GM21825 (cell line): ENCODE data around the gene SFTPB.
"Not testable (repeated sequence)": the region's sequence is repeated elsewhere in the genome, so short reads cannot be mapped to it uniquely, and the experiment has no call there.

ENCODE experiments used
- ATAC-seq: cut with Tn5 transposase; IDR thresholded peaks from one replicate; pipeline ENCODE4 v1.9.1; 2021; ENCODE audit warnings: mild to moderate bottlenecking, moderate library complexity; ENCODE audit not compliant: unreplicated experiment

The SFTPB gene

GRCh38 chr2:85668009-85668856 is at the start of gene SFTPB:
SFTPB (minus strand) TSS chr2:85668199; CDS start chr2:85668183, 16 bp downstream.
- ATAC-seq, result no peak

DNA sequence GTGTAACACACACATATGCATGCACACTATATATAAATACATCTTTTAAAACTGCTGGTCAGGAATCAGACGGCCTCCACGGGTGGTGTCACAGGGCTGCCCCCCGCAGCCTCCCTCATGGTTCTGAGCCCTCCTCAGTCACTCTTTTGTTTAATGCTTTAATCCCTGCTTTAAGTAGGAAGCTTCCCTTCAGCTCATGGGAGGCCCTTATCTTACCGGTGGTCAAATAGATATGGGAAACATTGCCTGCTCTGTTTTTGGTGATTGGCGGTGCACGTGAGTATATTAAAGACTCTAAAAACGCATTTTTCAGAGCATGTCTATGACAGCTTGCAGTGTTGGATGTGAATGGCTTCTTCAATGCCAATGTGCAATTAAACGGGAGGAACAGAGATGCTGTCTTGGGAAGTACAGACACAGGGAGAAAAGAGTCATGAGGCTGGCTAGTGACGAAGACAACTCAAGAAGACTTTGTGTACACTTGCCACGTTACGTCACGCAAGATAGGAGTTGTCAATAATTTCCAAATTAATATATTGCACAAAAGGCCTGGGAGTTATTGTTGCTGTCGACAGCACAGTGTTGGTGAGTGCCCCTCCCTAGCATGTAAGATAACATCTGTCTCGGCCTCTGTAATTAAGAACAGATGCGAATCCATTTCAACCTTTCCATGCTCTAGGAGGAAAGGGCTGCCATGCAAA is 49.5 kb upstream of the SFTPB start:
- no peak for ATAC-seq

DNA sequence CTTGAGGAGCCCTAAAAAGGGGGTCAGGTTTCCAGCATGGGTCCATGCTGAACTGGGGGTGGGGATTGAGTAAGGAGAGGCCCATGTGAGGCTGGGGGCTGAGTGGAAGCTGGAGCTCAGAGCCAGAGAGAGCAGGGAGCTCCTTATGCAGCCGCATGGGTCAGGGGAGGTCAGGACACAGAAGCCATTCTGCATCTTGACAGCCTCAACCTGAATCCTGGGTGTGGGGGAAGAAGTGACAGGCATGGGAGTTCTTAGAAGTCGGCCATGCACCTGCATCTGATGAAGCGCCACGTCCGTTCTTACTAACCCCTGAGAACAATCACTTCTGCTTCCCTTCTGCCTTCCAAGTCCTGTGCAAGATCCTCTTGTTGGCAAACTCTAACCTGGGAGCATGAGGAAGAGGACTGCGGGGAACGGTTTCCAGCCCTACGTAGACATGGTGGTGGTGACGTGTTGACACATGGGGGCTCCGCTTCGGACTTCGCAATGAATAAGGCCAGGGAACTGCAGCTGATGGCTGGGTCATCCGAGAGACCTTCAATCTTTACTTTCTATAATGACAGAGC is 48.4 kb upstream of the SFTPB start:
- ATAC-seq, result no peak

GRCh38 chr2:85714841-85715240 is 46.8 kb upstream of the SFTPB start:
- no peak for ATAC-seq

DNA sequence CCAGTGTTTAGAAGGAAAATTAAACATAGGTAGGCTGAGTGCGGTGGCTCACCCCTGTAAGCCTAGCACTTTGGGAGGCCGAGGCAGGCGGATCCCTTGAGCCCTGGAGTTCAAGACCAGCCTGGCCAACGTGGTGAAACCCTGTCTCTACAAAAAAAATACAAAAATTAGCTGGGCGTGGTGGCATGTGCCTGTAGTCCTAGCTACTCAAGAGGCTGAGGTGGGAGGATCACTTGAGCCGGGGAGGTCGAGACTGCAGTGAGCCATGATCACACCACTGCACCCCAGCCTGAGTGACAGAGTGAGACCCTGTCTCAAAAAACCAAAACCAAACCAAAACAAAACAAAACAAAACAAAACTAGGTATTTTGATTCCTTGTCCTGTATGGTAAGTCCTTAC is 46.4 kb upstream of the SFTPB start:
- ATAC-seq, result not testable (repeated sequence)

DNA sequence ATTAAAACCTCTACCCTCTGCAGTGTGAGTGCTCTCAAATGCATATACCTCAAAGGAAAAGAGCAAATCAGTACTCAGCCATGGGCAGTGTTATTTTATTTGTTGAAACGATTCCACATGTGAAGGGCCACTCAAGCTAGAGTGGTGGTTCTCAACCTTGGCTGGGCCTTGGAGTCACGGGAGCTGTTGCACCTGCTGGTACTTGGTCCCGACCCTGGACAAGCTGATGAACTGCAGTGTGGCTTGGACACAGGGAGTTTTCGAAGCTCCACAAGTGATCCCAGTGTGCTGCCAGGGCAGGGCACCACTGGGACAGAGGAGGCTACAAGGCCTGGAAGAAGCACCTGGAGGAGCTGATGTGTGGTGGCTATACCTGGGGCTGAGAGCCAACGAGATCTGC is 45.8 kb upstream of the SFTPB start:
- no peak for ATAC-seq

DNA sequence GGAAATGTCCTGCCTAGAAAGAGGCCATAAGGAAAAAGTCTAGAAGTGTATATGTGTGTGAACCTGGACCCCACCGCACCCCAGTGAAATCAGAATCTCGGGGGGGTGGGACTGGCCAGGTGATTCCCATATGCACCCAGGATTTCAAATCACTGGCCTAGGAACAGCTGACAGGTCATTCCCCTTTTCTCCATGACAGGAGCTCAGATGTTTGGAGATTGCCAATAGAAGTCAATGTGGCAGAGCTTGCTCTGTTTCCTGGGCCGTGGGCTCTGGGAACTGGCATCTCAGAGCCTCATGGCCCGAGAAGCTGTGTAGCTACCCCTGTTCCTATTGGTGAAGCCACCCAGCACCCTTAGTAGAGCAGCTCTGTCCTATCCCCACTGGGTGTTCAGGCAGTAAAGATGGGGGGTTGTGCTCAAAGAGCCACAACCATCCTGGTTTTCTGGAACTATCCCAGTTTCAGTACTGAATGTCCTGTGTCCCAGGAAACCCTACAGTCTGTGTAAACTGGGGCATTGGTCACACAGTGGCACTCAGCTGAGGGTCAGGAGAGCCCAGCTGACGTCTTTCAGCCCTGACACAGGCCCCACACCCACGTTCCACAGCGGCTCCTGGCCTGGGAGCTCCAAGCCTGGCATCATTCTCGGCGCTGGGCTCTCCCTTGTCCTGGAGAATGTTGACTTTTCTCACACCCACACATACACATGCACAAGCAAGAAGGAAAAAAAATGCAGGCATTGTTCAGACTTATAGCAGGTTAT is 45.0 kb upstream of the SFTPB start:
- ATAC-seq, result no peak

GRCh38 chr2:85712336-85712735 is 44.3 kb upstream of the SFTPB start:
- ATAC-seq, result no peak

GRCh38 chr2:85711578-85712060 is 43.6 kb upstream of the SFTPB start:
- ATAC-seq, result no peak

GRCh38 chr2:85710687-85711577 is 42.9 kb upstream of the SFTPB start:
- no peak for ATAC-seq

- ATAC-seq, result no peak
Measured at GRCh38 chr2:85709401-85709811, 41.4 kb upstream of the SFTPB start.

DNA sequence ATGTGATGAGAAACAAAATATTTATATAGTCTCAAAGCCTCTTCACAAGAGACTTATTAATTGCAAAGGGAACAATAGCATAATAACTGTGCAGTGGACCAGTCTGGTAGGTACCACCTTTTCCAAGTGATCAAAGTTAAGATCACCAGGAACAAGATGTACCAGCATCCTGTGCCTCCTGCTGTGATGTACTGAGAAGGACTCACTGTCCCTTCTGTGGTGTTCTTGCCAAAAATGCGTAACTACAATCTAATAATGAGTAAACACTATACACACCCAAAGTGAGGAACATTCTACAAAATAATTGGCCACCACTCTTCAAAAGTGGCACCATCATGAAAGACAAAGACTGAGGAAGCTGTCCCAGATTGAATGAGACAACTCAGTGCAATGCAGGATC is 40.6 kb upstream of the SFTPB start:
- ATAC-seq, result no peak

DNA sequence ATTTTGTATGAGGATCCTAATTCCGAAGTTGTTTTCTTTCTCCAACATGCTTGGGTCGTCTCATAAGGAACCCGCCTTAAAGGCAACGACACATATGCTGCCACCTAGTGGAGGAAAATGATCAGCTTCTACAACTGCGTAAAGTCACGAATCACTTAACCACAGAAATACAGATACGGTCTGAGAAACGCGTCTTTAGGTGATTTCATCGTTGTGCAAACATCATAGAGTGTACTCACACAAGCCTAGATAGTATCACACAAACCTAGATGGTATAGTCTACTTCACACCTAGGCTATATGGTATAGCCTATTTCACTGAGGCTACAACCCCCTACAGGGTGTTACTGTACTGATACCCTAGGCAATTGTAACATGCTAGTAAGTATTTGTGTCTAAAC is 39.3 kb upstream of the SFTPB start:
- ATAC-seq, result no peak

GRCh38 chr2:85706599-85707296 is 38.7 kb upstream of the SFTPB start:
- ATAC-seq, result no peak

GRCh38 chr2:85706063-85706462 is 38.1 kb upstream of the SFTPB start:
- no peak for ATAC-seq

GRCh38 chr2:85705680-85706039 is 37.7 kb upstream of the SFTPB start:
- no peak for ATAC-seq

GRCh38 chr2:85704800-85705679 is 37.0 kb upstream of the SFTPB start:
- ATAC-seq, result peak; percentile 63

DNA sequence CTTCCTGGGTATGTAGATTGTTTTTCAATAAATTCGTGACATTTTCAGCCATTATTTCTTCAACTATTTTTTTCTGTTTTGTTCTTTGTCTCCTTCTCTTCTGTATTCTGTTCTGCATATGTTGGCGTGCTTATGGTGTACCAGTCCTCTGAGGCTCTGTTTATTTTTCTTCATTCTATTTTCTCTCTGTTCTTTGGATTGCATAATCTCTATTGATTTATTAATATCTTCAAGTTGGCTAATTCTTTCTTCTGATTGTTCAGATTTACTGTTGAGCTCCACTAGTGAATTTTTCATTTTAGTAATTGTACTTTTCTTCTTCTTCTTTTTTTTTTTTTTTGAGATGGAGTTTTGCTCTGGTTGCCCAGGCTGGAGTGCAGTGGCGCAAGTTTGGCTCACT is 36.0 kb upstream of the SFTPB start:
- no peak for ATAC-seq

GRCh38 chr2:85703329-85703728 is 35.3 kb upstream of the SFTPB start:
- ATAC-seq, result no peak
